Caco-2 (cell line): ENCODE measurements around the gene AKAP7. TPM values are rescaled to one million over a fixed set of nuclear protein-coding genes. Genes with fewer than 3 reads are reported as not detected.

Experiments used
- BruUV-seq: library from RNA; stranded (reverse); fragments of 400-500 nt; replicated peaks from 2 replicates; lab custom pipeline; 2021; lab: Mats Ljungman, UMichigan
- CTCF ChIA-PET: fragments of 300-600 bp; sonication (Branson Sonifier 250); formaldehyde crosslinking; loops from one replicate; lab custom pipeline; 2022; ENCODE audit warnings: antibody characterized with exemption; lab: Charles Lee
- POLR2A ChIA-PET: fragments of 300-600 bp; sonication (Branson Sonifier 250); formaldehyde crosslinking; loops from one replicate; lab custom pipeline; 2022; ENCODE audit warnings: antibody characterized with exemption; lab: Charles Lee
- DNase-seq, 2 experiments: peaks; one replicate each; pipeline versions ENCODE4 v3.0.0 to v3.0.0-alpha.2; 2020 to 2022
- H3K27me3 ChIP-seq: replicated peaks from 2 replicates; pipeline ENCODE4 v1.6.0; 2011; ENCODE audit warnings: low read length; ENCODE audit not compliant: control insufficient read depth, insufficient read depth
- H3K36me3 ChIP-seq: 2 replicates; pipeline ENCODE4 v1.5.1; 2011; ENCODE audit warnings: low read length; ENCODE audit not compliant: control insufficient read depth, insufficient read depth
- H3K4me1 ChIP-seq: fragments of 250-450 bp; sonication (Bioruptor Pico); 2 replicates; pipeline ENCODE4 v1.5.1; 2020; ENCODE audit warnings: mild to moderate bottlenecking
- H3K4me3 ChIP-seq: 2 replicates; pipeline ENCODE4 v1.5.1; 2011; ENCODE audit warnings: low read depth, mild to moderate bottlenecking, control low read depth, low read length
- H3K9me3 ChIP-seq: fragments of 250-450 bp; sonication (Bioruptor Pico); 2 replicates; pipeline ENCODE4 v1.5.1; 2020; ENCODE audit warnings: mild to moderate bottlenecking, moderate library complexity
- H3K27ac Mint-ChIP-seq: one replicate; pipeline ENCODE4 v1.8.0; 2022; ENCODE audit warnings: mixed read lengths; ENCODE audit not compliant: unreplicated experiment
- H3K27me3 Mint-ChIP-seq: one replicate; pipeline ENCODE4 v1.8.0; 2022; ENCODE audit warnings: mixed read lengths; ENCODE audit not compliant: insufficient read depth, unreplicated experiment
- H3K36me3 Mint-ChIP-seq: one replicate; pipeline ENCODE4 v1.8.0; 2022; ENCODE audit warnings: mild to moderate bottlenecking, mixed read lengths; ENCODE audit not compliant: insufficient read depth, unreplicated experiment
- H3K4me1 Mint-ChIP-seq: one replicate; pipeline ENCODE4 v1.8.0; 2022; ENCODE audit warnings: low read depth, mixed read lengths; ENCODE audit not compliant: unreplicated experiment
- H3K4me3 Mint-ChIP-seq: one replicate; pipeline ENCODE4 v1.8.0; 2022; ENCODE audit warnings: mild to moderate bottlenecking, moderate library complexity, mixed read lengths; ENCODE audit not compliant: unreplicated experiment
- H3K9me3 Mint-ChIP-seq: one replicate; pipeline ENCODE4 v1.8.0; 2022; ENCODE audit warnings: mixed read lengths; ENCODE audit not compliant: unreplicated experiment
- intact Hi-C: fragments of 100-400 bp; cut with micrococcal nuclease; formaldehyde crosslinking; loops from one replicate; pipeline ENCODE4 v1.10.0; 2022; ENCODE audit not compliant: unreplicated experiment
- total RNA-seq: library from RNA; stranded (reverse); gene quantifications from 2 replicates; pipeline ENCODE4 v1.2.3, GENCODE V29; 2022
- TF ChIP-seq, protein P1 (sequence below), 2 experiments: fragments of 200-600 bp in 1 of 2; IDR thresholded peaks; 1 replicate in 1 of 2; 2 replicates in 1 of 2; pipeline versions ENCODE4 v1.5.1 to v1.8.0; 2011 to 2022; ENCODE audit warnings: antibody characterized with exemption in 1 of 2, control low read depth in 1 of 2, inconsistent platforms in 1 of 2, low read depth in 1 of 2, low read length in 1 of 2, mild to moderate bottlenecking in 1 of 2, moderate library complexity in 1 of 2; ENCODE audit not compliant: insufficient read depth in 1 of 2, severe bottlenecking in 1 of 2, unreplicated experiment in 1 of 2

AKAP7 gene
- total RNA-seq, 1 experiment from 2014 or later: 5.6 TPM

DNA sequence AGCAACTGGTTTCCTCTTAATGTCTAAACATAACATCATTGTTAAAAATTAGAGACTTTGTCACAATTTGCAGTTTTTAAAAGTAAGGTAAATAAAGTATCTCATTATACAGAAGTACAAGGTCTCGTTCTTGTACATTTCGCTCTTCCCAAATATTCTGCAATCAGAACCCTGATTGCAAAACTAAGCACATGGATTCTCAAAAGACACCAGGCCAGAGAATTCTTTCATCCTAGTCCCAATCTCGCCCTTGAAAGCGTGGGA is 355 bp upstream of the AKAP7 start:
- H3K27me3 ChIP-seq: no peaks in the 10 kb centered on the region
- H3K4me3 ChIP-seq: peak overlapping the region; percentile 44
- ChIA-PET CTCF (no interaction called here), POLR2A (interaction anchor here (0.6 kb wide), 1 partner anchor 324 kb away, joined by 3 read pairs; no protein-coding TSS in a partner anchor)
- Mint-ChIP-seq H3K4me1 (no peaks in the 10 kb centered on the region), H3K9me3 (no peaks in the 10 kb centered on the region), H3K4me3 (peak overlapping the region; percentile 78), H3K27ac (peak overlapping the region; percentile 85), H3K27me3 (no peaks in the 10 kb centered on the region), H3K36me3 (no peaks in the 10 kb centered on the region)
- BruUV-seq: TSS peak; percentile 80
- no peaks in the 10 kb centered on the region for H3K9me3 ChIP-seq
- TF ChIP-seq, protein P1, sequence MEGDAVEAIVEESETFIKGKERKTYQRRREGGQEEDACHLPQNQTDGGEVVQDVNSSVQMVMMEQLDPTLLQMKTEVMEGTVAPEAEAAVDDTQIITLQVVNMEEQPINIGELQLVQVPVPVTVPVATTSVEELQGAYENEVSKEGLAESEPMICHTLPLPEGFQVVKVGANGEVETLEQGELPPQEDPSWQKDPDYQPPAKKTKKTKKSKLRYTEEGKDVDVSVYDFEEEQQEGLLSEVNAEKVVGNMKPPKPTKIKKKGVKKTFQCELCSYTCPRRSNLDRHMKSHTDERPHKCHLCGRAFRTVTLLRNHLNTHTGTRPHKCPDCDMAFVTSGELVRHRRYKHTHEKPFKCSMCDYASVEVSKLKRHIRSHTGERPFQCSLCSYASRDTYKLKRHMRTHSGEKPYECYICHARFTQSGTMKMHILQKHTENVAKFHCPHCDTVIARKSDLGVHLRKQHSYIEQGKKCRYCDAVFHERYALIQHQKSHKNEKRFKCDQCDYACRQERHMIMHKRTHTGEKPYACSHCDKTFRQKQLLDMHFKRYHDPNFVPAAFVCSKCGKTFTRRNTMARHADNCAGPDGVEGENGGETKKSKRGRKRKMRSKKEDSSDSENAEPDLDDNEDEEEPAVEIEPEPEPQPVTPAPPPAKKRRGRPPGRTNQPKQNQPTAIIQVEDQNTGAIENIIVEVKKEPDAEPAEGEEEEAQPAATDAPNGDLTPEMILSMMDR (IDR thresholded peaks at IDR 0.05; ENCODE audit: insufficient read depth in 1 of 2, low read depth in 1 of 2, low read length in 1 of 2, severe bottlenecking in 1 of 2, unreplicated experiment in 1 of 2): no peak
- peaks cover 8% of the 10 kb centered on the region; the same call in 1 of the 2 replicates for H3K4me1 ChIP-seq
- intact Hi-C loops: no loop called here
- DNase-seq: no peak
- no peaks in the 10 kb centered on the region for H3K36me3 ChIP-seq

DNA sequence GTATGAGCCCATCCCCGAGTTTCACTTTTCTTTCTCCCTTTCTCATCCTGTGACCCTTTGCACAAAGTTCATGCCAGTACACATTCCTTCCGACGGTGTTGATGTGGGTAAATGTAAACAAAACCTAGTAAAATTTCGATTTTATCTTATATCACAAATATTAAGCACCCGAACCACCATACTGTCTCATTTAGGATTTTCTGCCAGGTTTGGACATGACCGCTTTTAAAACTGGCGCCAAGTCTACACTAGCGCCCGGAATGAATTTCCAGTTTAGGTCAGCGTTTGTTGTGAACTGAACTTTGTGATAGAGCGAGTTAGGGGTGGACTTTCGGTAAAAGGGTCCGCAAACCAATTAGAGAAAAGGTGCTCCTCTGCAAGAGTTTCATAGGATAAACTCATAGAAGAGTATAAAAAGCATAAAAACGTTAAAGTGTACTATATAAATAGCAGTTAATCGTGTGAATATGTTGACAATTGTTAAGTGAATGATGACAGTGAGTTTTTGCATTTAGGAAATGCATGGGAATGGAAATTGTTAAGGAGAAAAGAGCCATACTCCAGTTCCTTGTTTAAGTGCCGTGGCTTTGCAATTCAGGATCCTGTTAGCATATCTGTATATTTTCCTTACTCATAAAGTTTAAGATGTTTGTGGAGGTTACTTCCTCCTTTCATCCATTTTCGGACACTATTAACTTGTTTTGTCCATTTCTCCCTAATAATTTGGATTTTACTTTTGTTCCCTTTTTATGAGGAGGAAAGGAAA is 937 bp downstream of the AKAP7 start:
- peak overlapping the region; percentile 78 for H3K4me3 Mint-ChIP-seq
- ChIA-PET CTCF (no interaction called here), POLR2A (no interaction called here)
- no peaks in the 10 kb centered on the region for H3K27me3 ChIP-seq
- no peaks in the 10 kb centered on the region for H3K9me3 ChIP-seq
- H3K27ac Mint-ChIP-seq: peak overlapping the region; percentile 15
- H3K4me1 ChIP-seq: peaks cover 8% of the 10 kb centered on the region; the same call in 1 of the 2 replicates
- TF ChIP-seq, protein P1 (IDR thresholded peaks at IDR 0.05; ENCODE audit: insufficient read depth in 1 of 2, low read depth in 1 of 2, low read length in 1 of 2, severe bottlenecking in 1 of 2, unreplicated experiment in 1 of 2): no peak
- H3K4me1 Mint-ChIP-seq: no peaks in the 10 kb centered on the region
- H3K27me3 Mint-ChIP-seq: no peaks in the 10 kb centered on the region
- H3K36me3 Mint-ChIP-seq: no peaks in the 10 kb centered on the region
- no peaks in the 10 kb centered on the region for H3K36me3 ChIP-seq
- H3K4me3 ChIP-seq: peak overlapping the region; percentile 44
- BruUV-seq: TSS peak; percentile 55
- DNase-seq: no peak
- no peaks in the 10 kb centered on the region for H3K9me3 Mint-ChIP-seq
- intact Hi-C loops: no loop called here

GRCh38 chr6:131139599-131139998 is 4.3 kb downstream of the AKAP7 start:
- intact Hi-C loops: no loop called here
- ChIA-PET POLR2A (no interaction called here), CTCF (no interaction called here)
- H3K27ac Mint-ChIP-seq: no peak overlapping the region
- no peaks in the 10 kb centered on the region for H3K36me3 Mint-ChIP-seq
- H3K4me3 ChIP-seq: no peak overlapping the region
- TF ChIP-seq, protein P1 (IDR thresholded peaks at IDR 0.05; ENCODE audit: insufficient read depth in 1 of 2, low read depth in 1 of 2, low read length in 1 of 2, severe bottlenecking in 1 of 2, unreplicated experiment in 1 of 2): no peak
- no TSS peak for BruUV-seq
- peaks cover 2% of the 10 kb centered on the region; the same call in 1 of the 2 replicates for H3K4me1 ChIP-seq
- no peaks in the 10 kb centered on the region for H3K36me3 ChIP-seq
- H3K9me3 ChIP-seq: no peaks in the 10 kb centered on the region; the same call in 1 of the 2 replicates
- no peak overlapping the region for H3K4me3 Mint-ChIP-seq
- DNase-seq: no peak
- no peaks in the 10 kb centered on the region for H3K4me1 Mint-ChIP-seq
- H3K9me3 Mint-ChIP-seq: no peaks in the 10 kb centered on the region
- H3K27me3 Mint-ChIP-seq: no peaks in the 10 kb centered on the region
- H3K27me3 ChIP-seq: no peaks in the 10 kb centered on the region
